Astrocyte of the hippocampus (primary cell): ENCODE results near the gene DLG2.
A peak's percentile ranks its signal among the peaks of the same experiment; 100 is the strongest.
"Not testable (repeated sequence)": the region's sequence is repeated elsewhere in the genome, so short reads cannot be mapped to it uniquely, and the experiment has no call there.

Source experiments
- DNase-seq: peaks from one replicate; pipeline ENCODE4 v3.0.0; 2011; ENCODE audit warnings: low read depth, low spot score

DLG2 gene

GRCh38 chr11:84784158-84784557 is 843.0 kb downstream of the DLG2 start:
- DNase-seq: not testable (repeated sequence)

- DNase-seq: peak; percentile 52
Measured at GRCh38 chr11:84780689-84781293, 846.4 kb downstream of the DLG2 start.

DNA sequence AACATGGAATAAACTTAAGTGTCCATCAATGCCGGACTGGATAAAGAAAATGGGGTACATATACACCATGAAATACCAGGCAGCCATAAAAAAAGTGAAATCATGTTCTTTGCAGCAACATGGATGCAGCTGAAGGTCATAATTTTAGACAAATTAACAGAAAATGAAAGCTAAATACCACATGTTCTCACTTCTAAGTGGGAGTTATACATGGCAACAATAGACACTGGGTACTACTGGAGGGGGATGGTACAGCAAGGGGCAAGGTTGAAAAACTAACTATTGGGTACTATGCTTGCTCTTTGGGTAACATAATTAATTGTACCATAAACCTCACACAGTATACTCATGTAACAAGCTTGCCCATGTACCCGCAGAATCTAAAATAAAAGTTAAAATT is 851.6 kb downstream of the DLG2 start:
- DNase-seq: no peak

- no peak for DNase-seq
Measured at GRCh38 chr11:84763931-84764330, 863.2 kb downstream of the DLG2 start.

DNA sequence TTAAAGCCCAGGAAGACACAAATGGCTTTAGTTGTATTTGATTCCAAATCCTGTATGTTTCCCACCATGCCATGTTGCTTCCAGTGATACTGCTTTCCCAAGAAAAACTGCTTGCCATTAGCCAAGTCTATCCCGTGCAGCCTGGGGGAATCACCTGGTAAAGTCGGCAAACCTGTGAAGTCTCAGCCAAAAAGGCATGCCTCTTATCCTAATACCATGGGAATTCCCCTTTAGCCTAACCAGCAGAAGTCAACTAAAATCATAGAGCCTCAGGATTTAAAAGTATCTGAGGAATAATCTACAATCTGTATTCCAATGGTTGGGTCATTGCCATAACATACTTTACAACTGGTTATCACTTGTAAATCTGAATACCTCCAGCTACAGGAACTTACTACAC is 869.4 kb downstream of the DLG2 start:
- no peak for DNase-seq

- no peak for DNase-seq
Measured at GRCh38 chr11:84751371-84751770, 875.8 kb downstream of the DLG2 start.

DNA sequence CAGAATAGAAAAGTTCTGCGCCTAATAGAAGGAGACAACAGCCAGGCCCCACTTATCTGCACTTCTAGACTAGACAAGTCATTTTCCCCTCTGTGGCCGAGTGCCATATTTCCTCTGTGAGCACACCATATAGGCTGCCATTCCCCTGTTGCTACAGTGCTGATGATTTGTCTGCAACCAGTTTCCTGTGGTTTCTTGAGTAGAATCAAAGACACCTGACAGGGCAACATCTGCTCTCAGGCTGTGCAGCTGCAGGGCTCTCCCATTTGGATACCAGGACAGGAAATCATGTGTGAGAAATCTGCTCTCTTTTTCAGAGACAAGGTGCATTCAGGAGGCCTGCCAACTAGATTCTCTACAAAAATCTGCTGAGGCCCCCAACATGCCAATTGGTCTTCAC is 879.3 kb downstream of the DLG2 start:
- DNase-seq: no peak

DNA sequence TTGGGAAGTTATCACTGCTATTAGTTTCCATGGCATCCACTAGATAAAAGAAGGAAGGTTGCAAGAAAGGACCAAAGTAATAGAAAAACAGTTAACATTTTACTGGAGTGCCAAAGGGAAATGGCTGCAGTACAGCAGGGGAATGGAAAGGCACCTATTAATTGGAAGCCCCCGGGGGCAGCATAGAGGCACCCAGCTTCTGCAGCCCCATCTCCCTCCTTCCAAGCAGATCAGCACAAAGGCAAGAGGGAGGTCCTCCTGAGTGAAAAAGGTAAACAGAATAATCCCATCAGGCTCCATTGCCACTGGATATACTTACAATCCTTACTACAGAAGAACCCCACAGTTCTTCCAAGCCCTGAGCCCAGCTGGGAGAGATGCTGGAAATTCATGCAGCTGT is 887.1 kb downstream of the DLG2 start:
- DNase-seq: no peak

DNA sequence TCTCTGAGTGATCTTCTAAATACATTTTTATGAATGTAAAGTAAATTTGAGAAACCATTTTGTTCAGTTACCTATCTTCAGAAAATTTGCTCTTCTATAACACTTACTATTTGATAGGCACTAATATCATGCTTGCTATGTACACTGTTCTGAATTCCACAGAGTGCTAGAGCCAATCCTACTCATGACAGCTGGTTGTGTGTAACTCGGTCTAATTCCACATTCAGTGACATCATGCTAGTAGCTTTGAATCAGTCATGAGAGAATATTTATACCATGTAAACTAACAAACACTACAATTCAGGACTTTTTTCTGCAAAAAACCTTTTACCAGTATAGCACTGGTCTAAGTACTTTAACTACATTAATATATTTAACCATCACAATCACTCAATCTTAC is 902.9 kb downstream of the DLG2 start:
- DNase-seq: no peak

DNA sequence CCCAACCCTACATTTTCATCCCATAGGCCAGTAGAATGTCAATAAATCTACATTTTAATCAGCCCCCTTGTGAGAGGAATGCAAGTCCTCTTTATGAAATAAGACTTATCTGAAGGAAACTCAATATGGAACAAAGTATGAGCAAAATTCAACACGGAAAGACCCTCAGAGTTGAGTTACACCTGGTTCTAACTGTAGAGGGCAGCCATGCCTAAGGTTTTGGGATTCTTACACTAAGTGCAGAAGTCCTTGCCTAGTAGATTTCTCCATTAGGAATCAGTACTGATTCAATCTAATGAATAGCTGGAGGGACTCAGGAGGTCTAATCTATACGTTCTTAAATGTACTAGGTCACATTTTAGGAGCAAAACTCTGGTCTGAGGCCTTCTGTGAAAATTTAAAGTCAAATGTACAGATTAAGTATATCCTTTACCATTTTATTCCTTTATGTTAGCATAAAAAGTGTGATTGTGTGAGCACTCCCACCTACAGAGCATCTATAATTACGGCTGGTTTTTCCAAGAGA is 904.5 kb downstream of the DLG2 start:
- no peak for DNase-seq

GRCh38 chr11:84721561-84721961 is 905.6 kb downstream of the DLG2 start:
- no peak for DNase-seq

DNA sequence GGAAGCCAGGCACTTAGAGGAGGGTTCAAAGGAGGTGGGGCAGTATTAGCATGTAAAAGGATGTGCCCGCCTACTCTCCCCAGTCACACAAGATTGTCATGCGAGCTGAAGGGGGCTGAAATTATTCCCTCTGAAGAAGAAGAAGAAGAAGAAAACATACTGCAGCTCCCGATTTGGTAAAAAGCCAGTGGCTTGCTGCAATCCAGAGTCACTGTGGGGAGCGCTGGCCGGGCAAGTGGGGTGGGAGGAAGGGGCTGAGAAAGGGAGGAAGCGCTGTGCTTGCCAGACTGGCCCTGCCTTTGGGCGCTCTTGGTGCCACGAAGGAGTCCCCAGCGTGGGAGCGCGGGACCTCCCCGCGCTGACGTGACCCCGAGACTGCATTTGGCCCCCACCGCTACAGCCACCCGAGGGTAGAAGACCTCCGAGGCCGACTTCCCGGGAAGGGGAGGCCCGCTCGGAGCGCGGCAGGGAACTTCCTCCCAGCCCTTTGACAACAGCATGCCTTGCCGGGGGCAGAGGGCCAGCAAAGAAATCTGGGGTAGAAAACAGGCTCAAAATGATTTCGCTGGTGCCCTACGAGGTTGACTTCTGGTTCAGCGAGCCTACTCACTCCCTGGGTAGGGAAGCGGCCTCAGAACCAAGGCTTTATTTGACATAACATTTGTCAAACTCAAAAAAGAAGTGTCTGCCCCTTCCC is 906.3 kb downstream of the DLG2 start:
- peak; percentile 43 for DNase-seq

DNA sequence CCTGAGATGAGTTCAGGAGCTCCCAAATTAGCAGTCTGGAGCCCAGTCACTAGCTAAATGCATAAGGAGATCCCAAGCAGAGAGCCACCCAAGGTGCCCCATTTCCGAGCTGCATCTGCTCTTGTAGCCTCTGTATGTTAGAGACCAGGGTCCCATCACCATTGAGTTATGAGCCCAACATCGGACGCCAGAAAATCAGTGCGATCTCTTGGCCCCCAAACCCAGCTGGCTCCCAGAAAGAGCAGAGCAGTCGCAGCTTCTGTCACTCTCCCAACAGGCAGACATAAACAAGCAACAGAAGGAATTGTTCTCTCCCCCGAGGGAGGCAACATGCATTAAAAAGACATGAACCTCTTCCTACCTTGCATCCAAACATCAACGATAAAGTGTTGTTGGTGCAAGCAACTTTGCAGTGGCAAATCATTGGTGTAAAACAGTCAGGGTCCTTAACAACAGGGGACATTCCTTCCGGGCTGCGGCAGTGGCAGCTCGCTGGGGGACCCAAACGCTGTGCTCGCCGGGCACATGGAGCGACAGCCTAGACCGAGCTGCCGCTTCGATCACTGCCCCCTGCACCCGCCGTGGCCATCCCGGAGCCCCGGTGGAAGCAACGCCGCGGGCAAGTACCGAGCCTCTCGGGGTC is 907.1 kb downstream of the DLG2 start:
- peak; percentile 17 for DNase-seq

DNA sequence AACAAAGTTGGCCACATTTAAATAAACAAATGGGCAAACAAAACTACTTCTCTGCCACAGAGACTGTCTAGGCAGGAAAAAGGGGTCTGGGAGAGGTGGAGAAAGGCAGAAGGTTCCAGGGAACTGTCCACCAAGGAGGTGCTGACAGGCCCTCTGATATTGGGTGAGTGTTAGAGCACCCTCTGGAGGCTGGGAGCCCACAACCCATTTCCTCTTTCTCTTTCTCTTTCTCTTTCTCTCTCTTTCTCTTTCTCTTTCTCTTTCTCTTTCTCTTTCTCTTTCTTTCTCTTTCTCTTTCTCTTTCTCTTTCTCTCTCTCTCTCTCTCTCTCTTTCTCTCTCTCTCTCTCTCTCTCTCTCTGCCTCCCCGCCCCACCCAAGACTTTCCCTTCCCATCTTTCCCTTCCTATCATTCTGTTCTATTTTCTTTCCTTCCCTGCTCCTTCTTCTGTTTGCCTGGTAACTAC is 912.8 kb downstream of the DLG2 start:
- peak; percentile 85 for DNase-seq

GRCh38 chr11:84691830-84692229 is 935.3 kb downstream of the DLG2 start:
- peak; percentile 66 for DNase-seq

DNA sequence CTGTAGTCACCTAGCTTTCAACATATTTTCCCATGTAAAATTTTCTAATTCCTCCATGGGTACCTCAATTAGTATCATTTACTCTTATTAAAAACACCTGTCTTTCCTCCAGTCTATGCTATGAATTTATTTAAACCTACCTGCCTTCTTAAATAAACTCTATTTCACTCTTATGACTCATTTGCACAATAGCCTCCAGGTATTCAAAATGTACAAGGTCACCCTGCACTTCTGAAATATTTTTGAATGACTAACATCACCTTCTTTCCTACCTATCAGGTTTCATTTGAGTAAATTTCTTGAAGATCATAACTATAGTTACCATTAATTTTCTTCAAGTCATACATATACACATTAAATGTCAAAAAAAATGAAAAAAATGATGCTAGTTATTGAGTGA is 939.7 kb downstream of the DLG2 start:
- no peak for DNase-seq

DNA sequence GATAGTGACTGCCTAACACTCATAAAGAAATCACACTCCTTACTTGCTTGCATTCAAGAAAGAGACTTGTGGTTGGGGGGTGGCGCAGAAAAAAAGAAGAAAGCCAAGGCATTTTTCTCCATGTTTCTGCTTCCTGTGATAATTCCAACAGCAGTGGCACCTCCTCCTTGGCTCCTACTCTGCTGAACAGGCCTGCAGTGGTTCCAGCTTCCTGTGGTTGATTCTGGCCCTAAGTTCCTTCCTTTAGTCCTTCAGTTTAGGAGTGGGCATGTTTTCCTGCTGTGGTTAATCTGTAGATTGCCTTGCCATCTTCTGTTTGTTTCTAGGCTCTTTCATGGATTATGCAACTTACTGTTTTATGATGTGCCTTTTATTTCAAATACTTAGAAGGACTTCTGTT is 940.4 kb downstream of the DLG2 start:
- DNase-seq: peak; percentile 80

GRCh38 chr11:84685976-84686375 is 941.2 kb downstream of the DLG2 start:
- DNase-seq: no peak

DNA sequence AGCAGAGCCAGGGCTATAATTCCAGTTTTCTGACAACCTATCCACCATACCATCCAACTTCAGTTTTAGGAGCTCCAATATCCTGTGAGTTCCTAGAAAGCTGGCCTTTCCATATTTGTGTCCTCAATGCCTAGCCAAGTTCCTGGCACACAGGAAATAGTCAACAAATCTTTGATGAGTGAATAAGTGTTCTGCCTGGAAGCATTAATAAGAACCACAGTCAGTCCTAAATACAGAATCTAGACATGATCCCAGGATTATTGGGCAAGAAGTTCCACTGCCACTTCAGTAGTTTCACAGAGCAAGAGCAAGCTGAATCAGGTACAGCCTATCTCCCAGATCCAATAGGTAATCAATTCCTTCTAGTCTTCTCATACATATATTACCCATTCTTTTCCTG is 942.0 kb downstream of the DLG2 start:
- no peak for DNase-seq

DNA sequence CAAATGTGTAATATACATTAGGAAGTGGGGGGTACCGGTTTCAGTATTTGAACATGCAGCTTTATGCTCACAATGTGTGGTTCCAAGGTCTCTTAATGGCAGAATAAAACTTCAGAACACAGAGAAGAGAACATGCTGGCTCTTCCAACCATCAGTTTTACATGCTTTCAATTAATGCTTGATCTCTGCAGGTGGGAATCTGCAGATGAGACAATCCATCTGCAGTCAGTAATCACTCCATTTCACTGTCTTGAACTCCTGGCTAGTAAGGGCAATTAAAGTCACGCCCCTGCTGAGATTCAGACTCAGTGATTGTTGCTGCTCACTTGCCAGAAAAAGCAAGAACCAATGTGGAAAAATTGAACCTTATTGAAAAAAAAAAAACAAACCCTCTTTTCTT is 945.7 kb downstream of the DLG2 start:
- no peak for DNase-seq

DNA sequence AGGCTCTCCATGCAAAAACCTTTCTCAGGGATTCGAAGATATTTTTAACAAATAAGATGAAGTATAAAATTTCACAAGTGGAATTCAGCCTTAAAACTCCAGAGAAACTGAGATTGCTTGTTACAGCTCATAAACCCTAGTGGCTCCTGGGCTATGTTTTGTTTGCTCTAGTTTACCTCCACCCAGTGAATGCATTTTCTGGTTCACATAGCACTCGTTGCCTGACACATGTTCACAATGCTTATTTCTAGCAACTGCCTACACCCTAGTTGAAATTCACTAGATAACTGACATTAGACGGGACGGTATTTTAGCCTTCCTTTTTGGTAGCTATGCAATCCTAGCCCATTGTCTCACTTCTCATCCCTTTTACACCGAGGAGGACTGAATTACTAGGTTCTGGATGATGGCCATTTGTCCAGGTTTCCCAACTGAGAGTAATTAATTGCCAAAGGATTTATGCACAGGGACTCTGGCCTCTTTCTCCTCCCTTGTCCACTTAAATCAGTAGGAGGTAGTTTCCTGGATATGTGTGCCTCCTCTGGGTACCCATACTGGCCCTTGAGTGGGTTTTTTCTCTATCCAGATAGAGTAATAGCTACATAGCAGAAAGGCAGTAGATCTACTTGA is 951.6 kb downstream of the DLG2 start:
- no peak for DNase-seq

DNA sequence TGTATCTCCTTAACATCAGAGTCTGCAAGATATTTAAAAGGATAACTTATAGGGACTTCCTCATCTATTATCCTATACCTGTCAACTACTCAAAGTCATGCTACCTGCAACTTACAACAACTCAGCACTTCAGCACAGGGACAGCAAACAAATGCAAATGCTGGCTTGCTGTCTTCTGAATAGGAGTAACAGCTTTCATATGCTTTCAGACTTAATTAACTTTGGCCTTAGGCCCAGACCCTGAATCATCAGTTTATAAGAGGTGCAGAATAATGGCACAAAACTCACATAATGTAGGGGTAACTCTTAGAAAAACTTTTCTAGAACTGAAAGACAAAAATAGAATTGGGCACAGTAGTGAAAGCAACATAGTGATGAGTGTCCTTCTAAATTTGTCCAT is 953.4 kb downstream of the DLG2 start:
- DNase-seq: peak; percentile 90
